K562 (cell line): ENCODE data around the gene TMEM92. TPM values are rescaled to one million over a fixed set of nuclear protein-coding genes. Genes with fewer than 3 reads are reported as not detected.

ENCODE experiments used
- JUND ChIP-seq, 2 experiments: IDR thresholded peaks; 2 replicates in 1 of 2; 3 replicates in 1 of 2; pipeline ENCODE4 v1.6.1; 2011; ENCODE audit warnings: borderline replicate concordance in 2 of 2, low read depth in 2 of 2, low read length in 2 of 2, improper control_type of control experiment in 1 of 2, missing biosample characterization in 1 of 2, missing genetic modification characterization in 1 of 2, missing genetic modification reagents in 1 of 2
- KDM1A ChIP-seq, 2 experiments: fragments of 450-650 bp; IDR thresholded peaks; 2 replicates each; pipeline ENCODE4 v1.6.1; 2016; ENCODE audit warnings: mild to moderate bottlenecking in 2 of 2
- NCOA2 ChIP-seq, 2 experiments: fragments of 450-650 bp; IDR thresholded peaks; 2 replicates each; pipeline ENCODE4 v1.6.1; 2018; ENCODE audit warnings: mild to moderate bottlenecking in 2 of 2, moderate library complexity in 1 of 2; ENCODE audit not compliant: partially characterized antibody in 2 of 2
- NFIC ChIP-seq: fragments of 450-650 bp; IDR thresholded peaks from 2 replicates; pipeline ENCODE4 v1.6.1; 2017; ENCODE audit warnings: mild to moderate bottlenecking, inconsistent platforms
- RBM25 ChIP-seq: fragments of 200-400 bp; formaldehyde crosslinking; IDR thresholded peaks from 2 replicates; pipeline ENCODE4 v1.6.1; 2018; ENCODE audit warnings: low read length, low read depth, moderate library complexity; ENCODE audit not compliant: severe bottlenecking
- RCOR1 ChIP-seq, 2 experiments: IDR thresholded peaks; 2 replicates each; pipeline ENCODE4 v1.6.1; 2012; ENCODE audit warnings: low read depth in 2 of 2, low read length in 2 of 2, borderline replicate concordance in 1 of 2, improper control_type of control experiment in 1 of 2
- RHOXF2B ChIP-seq: fragments of 250-450 bp; sonication (Bioruptor Pico); conservative IDR thresholded peaks from 2 replicates; pipeline ENCODE4 v1.5.1; 2021
- SMAD4 ChIP-seq: fragments of 250-450 bp; sonication (Bioruptor Pico); conservative IDR thresholded peaks from 2 replicates; pipeline ENCODE4 v1.8.0; 2021; ENCODE audit warnings: inconsistent platforms, mild to moderate bottlenecking, moderate library complexity
- SMC3 ChIP-seq: conservative IDR thresholded peaks from 2 replicates; pipeline ENCODE4 v1.6.1; 2011; ENCODE audit warnings: low read depth, low read length, improper control_type of control experiment; ENCODE audit not compliant: insufficient read depth
- TEAD1 ChIP-seq, 2 experiments: fragments of 450-650 bp in 1 of 2; sonication (generic) in 1 of 2; formaldehyde crosslinking; IDR thresholded peaks; 2 replicates each; pipeline versions ENCODE4 v1.4.0 to v1.8.0; 2020 to 2022; ENCODE audit warnings: mild to moderate bottlenecking in 2 of 2, missing genetic modification reagents in 1 of 2
- XRCC5 ChIP-seq: fragments of 200-400 bp; formaldehyde crosslinking; IDR thresholded peaks from 2 replicates; pipeline ENCODE4 v1.6.1; 2017; ENCODE audit warnings: low read depth, mild to moderate bottlenecking, low read length
- polyA plus RNA-seq, 8 experiments: library from polyadenylated mRNA; depleted of rRNA in 4 of 8; stranded (reverse) in 5 of 8; unstranded in 3 of 8; fragments of >200 nt; fragmentation: Nextera tagmentation in 2 of 8; fragmentation: Illumina TruSeq in 1 of 8; extraction: Ambion mirVana in 2 of 8; extraction: Trizol in 1 of 8; gene quantifications; 2 replicates each; pipeline versions ENCODE4 v1.2.1 to v1.2.3, GENCODE V29; 2011 to 2014; ENCODE audit warnings: inconsistent platforms in 1 of 8, missing spikeins in 1 of 8
- total RNA-seq, 7 experiments: library from RNA; depleted of rRNA in 6 of 7; stranded (reverse); fragments of >200 nt in 6 of 7; fragmentation: Illumina TruSeq in 2 of 7; extraction: Trizol in 2 of 7; gene quantifications; 2 replicates each; pipeline versions ENCODE4 v1.2.1 to v1.2.3, GENCODE V29; 2011 to 2021; ENCODE audit warnings: low replicate concordance in 1 of 7
- TF ChIP-seq, protein P1 (sequence below), 2 experiments: fragments of 450-650 bp in 1 of 2; sonication (generic) in 1 of 2; formaldehyde crosslinking in 1 of 2; IDR thresholded peaks; 2 replicates each; pipeline versions ENCODE4 v1.7.1 to v1.9.0; 2016 to 2022; ENCODE audit warnings: inconsistent platforms in 1 of 2, mild to moderate bottlenecking in 1 of 2, missing genetic modification reagents in 1 of 2
- TF ChIP-seq, protein P2 (sequence below): sonication (generic); formaldehyde crosslinking; IDR thresholded peaks from 2 replicates; pipeline ENCODE4 v1.8.0; 2022; ENCODE audit warnings: missing genetic modification reagents, mild to moderate bottlenecking, moderate library complexity, borderline replicate concordance

Gene TMEM92
- total and polyA plus RNA-seq, 9 of the 15 experiments (the other 6 are each of a cell fraction or from before 2014, with no cell fraction given), result 0.14 to 2.1 (median 0.40) TPM

DNA sequence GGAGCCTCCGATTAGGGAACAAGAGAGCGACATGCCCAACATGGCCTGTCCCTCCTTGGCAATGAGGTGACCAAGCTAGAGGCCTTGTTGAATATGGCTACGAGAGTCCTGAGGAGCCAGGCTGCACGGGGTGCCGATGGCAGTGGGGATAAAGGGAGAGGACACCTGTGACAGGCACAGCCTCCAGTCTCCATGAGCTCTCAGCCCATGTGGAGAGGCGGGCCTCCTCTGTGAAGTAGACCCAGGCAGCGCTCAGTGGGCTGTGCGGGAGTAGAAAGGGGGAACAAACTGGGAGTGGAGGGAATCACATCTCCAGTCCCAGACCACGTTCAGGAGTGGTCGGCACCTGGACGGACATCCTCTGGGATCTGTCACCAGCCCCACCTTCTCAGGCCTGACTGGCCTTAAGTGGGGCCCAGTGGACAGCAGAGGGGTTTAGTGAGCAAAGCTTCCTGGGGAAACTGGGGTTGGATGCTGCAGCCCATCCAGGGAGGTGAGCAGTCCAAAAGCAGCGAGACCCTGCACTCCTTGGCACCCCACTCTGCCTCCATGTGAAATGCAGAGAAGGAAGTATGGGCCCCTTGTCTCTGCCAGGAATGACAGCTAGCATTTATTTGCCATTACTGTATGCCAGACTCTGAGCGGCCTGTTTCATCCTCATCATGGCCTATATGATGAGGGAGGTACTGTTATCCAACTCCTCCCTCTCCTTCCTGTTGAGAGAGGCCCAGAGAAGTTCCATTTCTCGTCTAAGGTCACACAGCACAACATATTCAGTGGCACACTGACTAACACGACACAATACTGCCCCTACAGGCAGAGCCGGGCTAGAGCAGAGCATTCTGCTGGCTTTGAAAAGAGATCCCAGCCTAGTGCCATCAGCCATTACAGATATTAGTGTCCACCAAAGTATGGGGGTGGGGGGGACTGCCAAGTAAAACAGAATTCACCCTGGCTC is 4.5 kb upstream of the TMEM92 start (continued):
- TF ChIP-seq, protein P1, sequence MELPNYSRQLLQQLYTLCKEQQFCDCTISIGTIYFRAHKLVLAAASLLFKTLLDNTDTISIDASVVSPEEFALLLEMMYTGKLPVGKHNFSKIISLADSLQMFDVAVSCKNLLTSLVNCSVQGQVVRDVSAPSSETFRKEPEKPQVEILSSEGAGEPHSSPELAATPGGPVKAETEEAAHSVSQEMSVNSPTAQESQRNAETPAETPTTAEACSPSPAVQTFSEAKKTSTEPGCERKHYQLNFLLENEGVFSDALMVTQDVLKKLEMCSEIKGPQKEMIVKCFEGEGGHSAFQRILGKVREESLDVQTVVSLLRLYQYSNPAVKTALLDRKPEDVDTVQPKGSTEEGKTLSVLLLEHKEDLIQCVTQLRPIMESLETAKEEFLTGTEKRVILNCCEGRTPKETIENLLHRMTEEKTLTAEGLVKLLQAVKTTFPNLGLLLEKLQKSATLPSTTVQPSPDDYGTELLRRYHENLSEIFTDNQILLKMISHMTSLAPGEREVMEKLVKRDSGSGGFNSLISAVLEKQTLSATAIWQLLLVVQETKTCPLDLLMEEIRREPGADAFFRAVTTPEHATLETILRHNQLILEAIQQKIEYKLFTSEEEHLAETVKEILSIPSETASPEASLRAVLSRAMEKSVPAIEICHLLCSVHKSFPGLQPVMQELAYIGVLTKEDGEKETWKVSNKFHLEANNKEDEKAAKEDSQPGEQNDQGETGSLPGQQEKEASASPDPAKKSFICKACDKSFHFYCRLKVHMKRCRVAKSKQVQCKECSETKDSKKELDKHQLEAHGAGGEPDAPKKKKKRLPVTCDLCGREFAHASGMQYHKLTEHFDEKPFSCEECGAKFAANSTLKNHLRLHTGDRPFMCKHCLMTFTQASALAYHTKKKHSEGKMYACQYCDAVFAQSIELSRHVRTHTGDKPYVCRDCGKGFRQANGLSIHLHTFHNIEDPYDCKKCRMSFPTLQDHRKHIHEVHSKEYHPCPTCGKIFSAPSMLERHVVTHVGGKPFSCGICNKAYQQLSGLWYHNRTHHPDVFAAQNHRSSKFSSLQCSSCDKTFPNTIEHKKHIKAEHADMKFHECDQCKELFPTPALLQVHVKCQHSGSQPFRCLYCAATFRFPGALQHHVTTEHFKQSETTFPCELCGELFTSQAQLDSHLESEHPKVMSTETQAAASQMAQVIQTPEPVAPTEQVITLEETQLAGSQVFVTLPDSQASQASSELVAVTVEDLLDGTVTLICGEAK (IDR thresholded peaks at IDR 0.05), result no peak
- TF ChIP-seq, protein P1 (CRISPR knock-in tag; IDR thresholded peaks at IDR 0.05), result no peak
- TF ChIP-seq NCOA2 (IDR thresholded peaks at IDR 0.05; ENCODE audit: partially characterized antibody in 2 of 2) (no peak), SMAD4 (no peak), SMC3 (0 out of 2 replicates have a peak, but pooled peaks have one; percentile 42), JUND (IDR thresholded peaks at IDR 0.05; ENCODE audit: borderline replicate concordance, low read depth, low read length) (0 out of 2 replicates have a peak, but pooled peaks have one; percentile 25), JUND (tag; IDR thresholded peaks at IDR 0.05; ENCODE audit: borderline replicate concordance, low read depth, low read length) (peak; percentile 26; the same call in 1 of the 3 replicates), RCOR1 (IDR thresholded peaks at IDR 0.05; ENCODE audit: borderline replicate concordance in 1 of 2, low read depth in 2 of 2, low read length in 2 of 2) (peak in 1 of 2 experiments; percentile 85; a peak in 2 of 4 replicates), RBM25 (peak; percentile 79), TEAD1 (CRISPR knock-in tag; IDR thresholded peaks at IDR 0.05) (peak in 1 of 2 experiments; percentile 18; a peak in 1 of 4 replicates), XRCC5 (no peak), KDM1A (IDR thresholded peaks at IDR 0.05) (peak; percentile 71 to 76), NFIC (0 out of 2 replicates have a peak, but pooled peaks have one; percentile 18), RHOXF2B (CRISPR knock-in tag) (no peak)
- TF ChIP-seq, protein P2, sequence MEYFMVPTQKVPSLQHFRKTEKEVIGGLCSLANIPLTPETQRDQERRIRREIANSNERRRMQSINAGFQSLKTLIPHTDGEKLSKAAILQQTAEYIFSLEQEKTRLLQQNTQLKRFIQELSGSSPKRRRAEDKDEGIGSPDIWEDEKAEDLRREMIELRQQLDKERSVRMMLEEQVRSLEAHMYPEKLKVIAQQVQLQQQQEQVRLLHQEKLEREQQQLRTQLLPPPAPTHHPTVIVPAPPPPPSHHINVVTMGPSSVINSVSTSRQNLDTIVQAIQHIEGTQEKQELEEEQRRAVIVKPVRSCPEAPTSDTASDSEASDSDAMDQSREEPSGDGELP, result no peak
